Keratinocyte (primary cell): ENCODE results near the gene GLI3. TPM values are rescaled to one million over a fixed set of nuclear protein-coding genes. Genes with fewer than 3 reads are reported as not detected.

Experiments
- DNase-seq: peaks from one replicate; pipeline ENCODE4 v3.0.0-alpha.2; 2011; ENCODE audit warnings: low read depth, missing footprints, low spot score
- FAIRE-seq: peaks from 2 replicates; lab custom pipeline; 2011; peaks lifted over from hg19 to GRCh38; lab: Jason Lieb, UNC
- H2AFZ ChIP-seq: 2 replicates; pipeline ENCODE4 v1.6.0; 2012; ENCODE audit warnings: low read length, control low read depth, inconsistent platforms; ENCODE audit not compliant: control insufficient read depth
- H3K27ac ChIP-seq: 2 replicates; pipeline ENCODE4 v1.5.1; 2011; ENCODE audit warnings: low read length; ENCODE audit not compliant: control insufficient read depth, insufficient read depth
- H3K27me3 ChIP-seq: 3 replicates; pipeline ENCODE4 v1.6.0; 2011; ENCODE audit warnings: low read length; ENCODE audit not compliant: control insufficient read depth, insufficient read depth; ENCODE audit errors: extremely low read depth
- H3K36me3 ChIP-seq, 2 experiments: 2 replicates in 1 of 2; 3 replicates in 1 of 2; pipeline ENCODE4 v1.5.1; 2011; ENCODE audit warnings: low read length in 2 of 2, mild to moderate bottlenecking in 1 of 2; ENCODE audit not compliant: control insufficient read depth in 2 of 2, insufficient read depth in 2 of 2; ENCODE audit errors: extremely low read depth in 1 of 2
- H3K4me1 ChIP-seq: 3 replicates; pipeline ENCODE4 v1.5.1; 2011; ENCODE audit warnings: low read length; ENCODE audit not compliant: control insufficient read depth, insufficient read depth; ENCODE audit errors: extremely low read depth
- H3K4me2 ChIP-seq: 3 replicates; pipeline ENCODE4 v1.6.0; 2011; ENCODE audit warnings: low read depth, low read length; ENCODE audit not compliant: control insufficient read depth, insufficient read depth; ENCODE audit errors: extremely low read depth
- H3K4me3 ChIP-seq, 3 experiments: fragments of 200-600 bp in 1 of 3; sonication (generic) in 1 of 3; 2 replicates in 2 of 3; 3 replicates in 1 of 3; pipeline ENCODE4 v1.5.1; 2011 to 2016; ENCODE audit warnings: low read length in 3 of 3, mild to moderate bottlenecking in 3 of 3, control low read depth in 2 of 3, inconsistent platforms in 1 of 3, low read depth in 1 of 3, mixed read lengths in 1 of 3, mixed run types in 1 of 3, moderate library complexity in 1 of 3; ENCODE audit not compliant: control insufficient read depth in 2 of 3, insufficient read depth in 2 of 3; ENCODE audit errors: extremely low read depth in 1 of 3
- H3K79me2 ChIP-seq: 2 replicates; pipeline ENCODE4 v1.6.0; 2012; ENCODE audit warnings: low read length; ENCODE audit not compliant: control insufficient read depth, insufficient read depth
- H3K9ac ChIP-seq: 3 replicates; pipeline ENCODE4 v1.6.0; 2011; ENCODE audit warnings: low read length; ENCODE audit not compliant: control insufficient read depth, insufficient read depth; ENCODE audit errors: extremely low read depth
- H3K9me1 ChIP-seq: 3 replicates; pipeline ENCODE4 v1.6.0; 2011; ENCODE audit warnings: low read length; ENCODE audit not compliant: control insufficient read depth, insufficient read depth; ENCODE audit errors: extremely low read depth
- H3K9me3 ChIP-seq: 2 replicates; pipeline ENCODE4 v1.5.1; 2012; ENCODE audit warnings: low read depth, low read length; ENCODE audit not compliant: control insufficient read depth
- H4K20me1 ChIP-seq: 3 replicates; pipeline ENCODE4 v1.6.0; 2011; ENCODE audit warnings: low read length; ENCODE audit not compliant: control insufficient read depth, insufficient read depth; ENCODE audit errors: extremely low read depth
- CTCF ChIP-seq, 3 experiments: IDR thresholded peaks in 1 of 3; conservative IDR thresholded peaks in 1 of 3; optimal IDR thresholded peaks in 1 of 3; 2 replicates in 2 of 3; 3 replicates in 1 of 3; pipeline versions ENCODE3 to v1.5.1; 2011; ENCODE audit warnings: low read length in 3 of 3, mild to moderate bottlenecking in 3 of 3, moderate library complexity in 2 of 3, control low read depth in 1 of 3, inconsistent platforms in 1 of 3; ENCODE audit not compliant: insufficient read depth in 2 of 3; ENCODE audit errors: extremely low read depth in 1 of 3
- EZH2 ChIP-seq: IDR thresholded peaks from one replicate; pipeline ENCODE4 v1.6.1; 2012; ENCODE audit warnings: inconsistent platforms, mild to moderate bottlenecking, low read length, moderate library complexity
- dilution Hi-C: fragments of 300-500 bp; cut with MboI; formaldehyde crosslinking; loops from one replicate; pipeline ENCODE4 v1.7.0; 2020; ENCODE audit warnings: low sequenced_read_pairs; ENCODE audit not compliant: extremely low pct_ligation_motif_present
- polyA plus RNA-seq, 5 experiments: library from polyadenylated mRNA; depleted of rRNA in 3 of 5; stranded (reverse) in 3 of 5; stranded (forward) in 1 of 5; unstranded in 1 of 5; fragments of >200 nt; gene quantifications; 1 replicate in 1 of 5; 2 replicates in 3 of 5; 3 replicates in 1 of 5; pipeline versions ENCODE4 v1.2.1 to v1.2.3, GENCODE V29; 2011 to 2012; ENCODE audit warnings: missing spikeins in 2 of 5, low read depth in 1 of 5, low replicate concordance in 1 of 5

Gene GLI3
- polyA plus RNA-seq, 1 donor (not counting 4 experiments of a cell fraction or from before 2014, with no cell fraction given): 3.6 TPM

- H3K9ac ChIP-seq: no peak overlapping the region
- H3K4me2 ChIP-seq: no peak overlapping the region
- H3K27me3 ChIP-seq: no peaks in the 10 kb centered on the region
- DNase-seq (no peak), FAIRE-seq (no peak)
- H2AFZ ChIP-seq: no peak overlapping the region
- H3K36me3 ChIP-seq: no peaks in the 10 kb centered on the region
- peaks cover 7% of the 10 kb centered on the region for H3K4me1 ChIP-seq
- H3K9me1 ChIP-seq: no peaks in the 10 kb centered on the region
- H3K9me3 ChIP-seq: no peaks in the 10 kb centered on the region
- H3K79me2 ChIP-seq: no peaks in the 10 kb centered on the region
- dilution Hi-C loops: no loop called here
- no peak overlapping the region for H3K27ac ChIP-seq
- no peak for TF ChIP-seq CTCF (optimal IDR thresholded peaks at IDR 0.05 in 1 of 3, IDR thresholded peaks at IDR 0.05 in 1 of 3, conservative IDR thresholded peaks at IDR 0.05 in 1 of 3; ENCODE audit: extremely low read depth in 1 of 3, insufficient read depth in 2 of 3, low read length in 3 of 3)
- no peak for TF ChIP-seq EZH2
- H4K20me1 ChIP-seq: no peaks in the 10 kb centered on the region
- no peak overlapping the region for H3K4me3 ChIP-seq
These were observed 172.0 kb downstream of the GLI3 start for GRCh38 chr7:42065015-42065414.

GRCh38 chr7:42064534-42064933 lies 172.5 kb downstream of the GLI3 start:
- TF ChIP-seq CTCF (optimal IDR thresholded peaks at IDR 0.05 in 1 of 3, IDR thresholded peaks at IDR 0.05 in 1 of 3, conservative IDR thresholded peaks at IDR 0.05 in 1 of 3; ENCODE audit: extremely low read depth in 1 of 3, insufficient read depth in 2 of 3, low read length in 3 of 3) (no peak), EZH2 (no peak)
- Histone ChIP-seq H3K4me2 (no peak overlapping the region), H3K9ac (no peak overlapping the region), H2AFZ (no peak overlapping the region), H3K9me3 (no peaks in the 10 kb centered on the region), H3K4me3 (no peak overlapping the region), H3K9me1 (no peaks in the 10 kb centered on the region), H3K36me3 (no peaks in the 10 kb centered on the region), H3K27me3 (no peaks in the 10 kb centered on the region), H3K27ac (no peak overlapping the region), H3K4me1 (peaks cover 3% of the 10 kb centered on the region), H3K79me2 (no peaks in the 10 kb centered on the region), H4K20me1 (no peaks in the 10 kb centered on the region)
- FAIRE-seq (no peak), DNase-seq (no peak)
- dilution Hi-C loops: no loop called here
